NCI-H748 (cell line): ENCODE measurements around the gene IL22.
A peak's percentile ranks its signal among the peaks of the same experiment; 100 is the strongest.

Experiments used
- DNase-seq: peaks from one replicate; lab custom pipeline; 2025; ENCODE audit not compliant: unreplicated experiment; lab: John Stamatoyannopoulos, UW

The IL22 gene

DNA sequence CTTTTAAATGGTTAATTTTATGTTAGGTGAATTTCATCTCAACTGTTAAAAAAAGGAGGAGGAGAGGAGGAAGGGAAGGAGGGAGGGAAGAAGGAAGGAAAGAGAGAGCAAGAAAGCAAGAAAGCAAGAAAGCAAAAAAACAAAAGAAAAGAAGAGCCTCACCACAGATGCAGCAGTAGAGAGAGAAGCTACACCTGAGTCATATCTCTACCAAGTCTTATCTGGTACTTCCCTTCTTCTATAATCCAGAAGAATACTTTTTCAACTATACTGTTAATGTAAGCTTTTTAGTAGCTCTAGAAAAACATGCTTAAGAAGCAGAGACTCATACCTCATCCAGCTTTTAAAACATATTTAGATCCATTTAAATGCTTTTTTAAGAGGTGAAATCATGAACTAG, 22.2 kb downstream of the IL22 start:
- no peak for DNase-seq

DNA sequence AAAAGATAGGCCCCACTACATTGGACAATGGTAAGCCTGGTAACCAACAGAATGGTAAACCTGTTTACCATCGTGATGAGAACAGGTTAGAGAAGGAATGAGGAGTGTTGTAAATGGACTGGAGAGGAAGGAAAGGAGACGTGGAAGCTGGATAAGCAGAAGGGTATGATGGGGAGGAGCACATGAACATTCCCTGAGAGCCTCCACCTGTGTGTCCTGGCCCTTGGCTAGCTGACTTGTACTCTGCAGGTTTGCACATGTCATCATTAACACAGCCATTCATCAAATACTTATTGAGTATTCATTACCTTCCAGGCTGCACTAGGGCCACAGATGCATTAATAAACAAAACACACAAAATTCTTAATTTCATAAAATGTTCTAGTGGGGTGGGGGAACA, 23.4 kb downstream of the IL22 start:
- DNase-seq, result no peak

DNA sequence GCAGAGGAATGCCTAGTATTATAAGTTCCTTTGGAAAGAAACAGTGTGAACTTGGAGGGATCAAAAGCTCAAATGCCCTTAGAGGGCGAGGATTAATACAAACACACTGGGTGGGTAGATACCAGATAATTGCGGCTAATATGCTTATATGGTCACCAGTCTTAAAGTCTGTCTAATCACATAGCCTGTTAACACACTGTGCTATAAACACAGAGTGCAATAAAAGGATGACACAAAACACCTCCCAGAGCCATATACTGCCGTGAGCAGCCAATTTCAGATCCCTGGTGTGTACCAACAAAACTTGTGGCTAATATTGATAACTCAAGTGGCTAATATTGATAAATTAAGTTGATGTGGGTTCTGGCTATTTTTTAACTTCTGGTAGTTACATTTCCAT, 26.0 kb downstream of the IL22 start:
- DNase-seq, result no peak

DNA sequence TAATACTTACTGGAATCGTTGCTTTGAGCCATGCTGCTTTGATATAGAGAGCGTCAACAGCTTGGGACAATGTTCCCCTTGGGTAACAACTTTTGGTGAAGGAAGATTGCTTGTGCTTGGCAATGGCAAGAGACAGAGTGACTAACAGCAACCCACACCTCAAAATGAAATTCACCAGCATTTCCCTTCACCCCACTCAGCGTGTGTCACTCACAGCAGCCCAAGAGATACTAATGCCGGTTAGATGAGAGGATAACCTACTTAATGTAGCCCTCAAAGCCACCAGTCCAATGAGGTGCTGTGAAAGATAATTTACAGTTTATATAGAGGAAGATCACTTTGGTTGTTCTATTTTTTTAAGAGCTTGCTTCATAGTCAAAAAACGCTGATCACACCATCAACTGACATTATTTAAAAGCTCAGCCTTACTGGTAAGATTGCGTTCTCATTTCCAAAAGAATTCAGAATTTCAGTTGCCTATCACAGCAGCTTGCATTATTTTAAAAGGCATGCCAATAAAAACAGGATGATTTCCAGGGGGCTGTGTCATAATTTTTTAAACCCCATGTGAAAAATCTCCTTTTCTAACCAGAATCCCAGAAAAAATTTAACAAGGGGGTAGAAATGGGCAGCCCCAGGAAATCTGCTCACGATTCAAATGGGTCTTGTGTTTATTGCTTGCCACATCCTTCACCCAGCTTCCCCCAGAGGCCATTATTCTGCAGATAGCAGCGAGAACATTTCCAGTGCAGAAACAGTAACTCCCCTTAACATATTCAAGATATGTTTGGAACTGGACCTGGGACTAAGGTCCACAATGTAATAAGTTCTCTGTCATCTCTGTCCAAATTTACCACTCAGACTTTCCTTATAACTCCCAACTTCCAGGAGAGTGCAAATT, 27.6 kb downstream of the IL22 start, which contains the start of gene IL26:
Gene IL26, minus strand, starts transcription at position 235 of the 901 bp plus-strand sequence. Its CDS starts 54 bp downstream, at position 181.
- DNase-seq, result no peak

DNA sequence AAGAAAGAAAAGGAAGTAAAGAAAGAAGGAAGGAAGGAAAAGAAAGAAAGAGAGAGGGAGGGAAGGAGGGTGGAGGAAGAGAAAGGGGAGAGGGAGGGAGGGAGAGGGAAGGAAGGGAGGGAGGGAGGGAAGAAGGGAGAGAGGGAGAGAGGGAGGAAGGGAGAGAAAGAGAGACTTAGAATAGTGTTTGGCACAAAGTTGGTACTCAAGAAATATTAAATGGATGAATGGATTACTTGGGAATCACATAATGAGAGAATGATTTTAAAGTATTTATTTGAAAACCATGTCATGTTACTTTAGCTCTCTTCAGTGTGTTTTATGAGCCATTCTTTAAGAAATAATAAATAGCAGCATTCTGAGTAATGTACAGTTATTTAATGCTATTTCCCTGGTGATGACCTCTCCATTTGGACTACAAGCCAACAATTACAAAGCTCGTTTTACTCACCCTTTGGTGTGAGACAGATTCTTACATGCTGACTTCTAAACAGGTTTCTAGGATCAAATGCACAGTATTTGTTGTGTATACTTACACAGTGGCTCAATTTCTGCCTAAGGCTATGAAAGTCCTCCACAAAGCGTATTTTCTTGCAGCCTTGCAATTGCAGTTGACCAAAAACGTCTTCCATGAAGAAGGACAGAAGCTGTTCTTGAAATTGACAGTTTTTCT, 28.7 kb downstream of the IL22 start:
- no peak for DNase-seq

DNA sequence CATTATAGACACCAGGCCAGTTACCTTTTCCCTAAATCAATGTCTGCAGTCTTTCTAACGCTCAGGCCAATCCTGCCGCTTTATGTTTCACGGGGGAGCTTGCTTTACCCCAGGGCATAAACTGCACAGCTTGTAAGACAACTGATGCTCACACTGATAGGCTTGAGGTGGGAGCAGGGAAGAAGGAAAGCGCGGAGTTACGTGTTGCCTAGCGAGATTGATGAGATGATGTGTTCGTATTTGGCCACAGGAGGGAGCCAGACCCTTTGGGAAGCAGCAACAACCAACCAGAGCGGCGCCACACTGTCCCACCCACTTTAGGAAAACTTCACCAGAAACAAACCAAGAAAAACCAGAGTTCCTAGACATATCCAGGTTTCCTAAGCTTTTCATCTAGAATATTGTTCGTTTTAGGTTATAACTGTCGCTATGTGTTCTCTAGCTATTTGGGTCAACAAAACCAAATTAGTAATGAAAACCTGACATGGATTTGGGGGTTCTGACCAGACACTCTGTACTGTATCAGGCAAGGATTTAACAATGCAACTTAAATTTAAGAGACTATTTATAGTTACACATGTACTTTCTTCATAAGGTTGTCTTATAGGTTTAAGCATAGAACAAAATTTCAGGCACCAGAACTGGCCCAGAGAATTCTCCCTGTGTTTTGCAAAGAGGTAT, 30.2 kb downstream of the IL22 start:
- DNase-seq, result peak; percentile 87

DNA sequence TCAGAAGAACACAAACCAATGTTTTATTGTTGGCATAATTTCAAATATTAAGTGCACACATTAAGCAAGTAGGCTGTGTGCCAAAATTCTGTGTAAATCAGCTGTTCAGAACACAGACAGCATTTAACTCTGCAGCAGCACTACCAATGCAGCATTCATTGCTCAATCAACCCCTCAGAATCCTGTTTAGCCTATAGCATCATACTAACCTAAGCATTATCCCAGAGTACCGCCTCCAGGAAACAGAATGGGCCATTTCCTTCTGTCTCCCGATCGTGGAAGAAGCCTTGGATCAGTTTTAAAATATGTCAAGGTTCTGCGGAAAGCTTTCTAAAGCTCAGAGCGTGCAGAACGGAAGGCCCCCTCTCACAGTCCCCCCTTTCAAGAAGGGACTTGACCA, 31.1 kb downstream of the IL22 start:
- DNase-seq, result peak; percentile 81

DNA sequence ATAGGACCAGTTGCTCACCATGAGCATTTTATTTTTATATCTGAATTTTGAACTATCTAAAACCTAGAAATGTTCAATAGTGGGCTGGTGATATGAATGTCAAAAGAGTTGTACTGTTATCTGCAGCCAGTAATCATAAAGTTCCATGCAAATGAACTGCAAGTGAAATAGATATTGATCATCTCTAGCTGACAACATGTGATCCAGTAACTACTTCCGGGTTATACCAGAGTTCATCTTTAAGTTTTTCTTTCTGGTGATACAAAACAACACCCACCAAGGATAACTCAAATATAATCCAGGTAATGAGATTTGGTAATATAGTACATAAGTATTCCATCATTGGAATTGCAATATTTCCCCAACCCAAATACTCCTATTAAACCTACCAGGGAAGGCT, 31.9 kb downstream of the IL22 start:
- DNase-seq, result no peak

DNA sequence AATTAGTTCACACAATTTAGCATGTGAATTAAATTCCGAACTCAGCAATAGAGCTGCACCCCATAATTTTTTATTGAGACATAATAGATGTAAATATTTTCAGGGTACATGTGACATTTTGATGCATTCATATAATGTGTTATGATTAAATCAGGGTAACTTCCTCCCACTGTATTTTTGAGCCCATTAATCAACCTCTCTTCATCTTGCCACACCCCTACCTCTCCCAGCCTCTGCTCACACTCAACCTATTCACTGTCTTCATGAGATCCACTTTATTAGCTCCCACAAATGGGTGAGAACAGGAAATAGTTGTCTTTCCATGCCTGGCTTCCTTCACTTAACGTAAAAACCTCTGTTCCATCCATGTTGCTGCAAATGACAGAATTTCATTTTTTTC, 42.5 kb downstream of the IL22 start:
- DNase-seq, result no peak

DNA sequence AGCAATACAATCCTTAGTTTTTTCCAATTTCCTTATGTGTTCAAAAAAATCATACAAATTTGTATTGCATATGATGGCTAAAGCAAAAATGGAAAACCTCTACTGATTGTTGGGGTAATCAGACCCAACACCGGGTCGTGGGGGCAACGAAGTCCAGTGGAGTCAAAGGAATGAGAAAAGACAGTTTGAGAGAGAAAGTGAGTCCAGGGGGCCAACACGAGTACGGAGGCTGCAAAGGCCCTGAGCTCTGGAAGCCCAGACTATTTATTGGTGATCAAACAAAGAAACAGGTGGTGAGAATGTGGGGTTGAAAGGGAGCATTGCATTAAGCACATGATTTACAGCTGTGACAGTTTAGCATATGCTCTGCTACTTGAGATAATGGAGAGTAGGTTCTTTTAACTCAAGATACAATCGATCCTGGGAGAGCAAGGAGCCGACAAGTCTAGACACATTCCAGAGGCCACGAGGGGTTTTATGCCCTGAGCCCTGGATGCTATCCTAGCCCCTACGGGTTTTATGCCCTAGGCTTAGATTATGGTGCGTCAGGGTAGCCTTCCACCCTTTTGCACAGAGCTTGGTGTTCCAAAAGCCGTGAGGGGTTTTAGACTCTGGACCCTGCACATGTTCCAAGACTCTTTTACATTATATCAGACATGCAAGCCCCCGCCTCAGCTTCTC, 44.2 kb downstream of the IL22 start:
- peak; percentile 81 for DNase-seq

DNA sequence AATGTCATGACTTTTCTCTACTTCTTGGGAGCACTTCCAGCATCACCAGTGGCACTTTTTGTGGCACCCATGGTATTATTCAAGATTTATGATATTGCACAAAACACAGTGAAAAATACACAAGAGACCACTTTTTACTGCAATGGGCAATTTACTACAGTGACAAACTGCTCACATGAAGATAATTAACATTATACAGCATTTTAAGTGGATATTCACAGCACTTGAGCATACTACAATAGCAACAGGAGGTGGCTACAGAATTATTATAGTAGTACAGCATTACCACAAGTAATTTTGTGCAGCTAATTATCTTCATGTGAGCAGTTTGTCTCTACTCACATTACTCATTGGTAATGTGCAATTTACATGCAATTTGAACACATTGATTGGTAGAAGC, 46.1 kb downstream of the IL22 start:
- DNase-seq, result peak; percentile 93

DNA sequence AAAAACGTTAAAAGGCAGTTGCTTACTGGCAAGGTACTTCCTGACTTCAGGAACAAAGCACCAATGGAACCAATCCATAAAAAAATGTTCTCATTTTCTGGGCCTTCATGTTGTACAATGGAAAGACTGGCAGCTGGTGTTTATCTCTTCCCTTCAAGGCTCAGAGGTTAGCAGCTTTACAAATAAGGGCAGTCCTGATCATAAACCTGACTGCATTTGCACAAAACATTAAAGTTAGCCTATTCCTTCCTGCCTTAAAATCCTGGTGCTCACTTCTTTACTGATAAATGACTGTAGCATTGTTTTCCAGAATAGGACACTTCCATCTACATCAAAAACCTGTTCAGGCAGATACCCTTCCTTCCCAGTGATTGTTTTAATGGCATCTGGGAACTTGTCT, 47.0 kb downstream of the IL22 start:
- peak; percentile 90 for DNase-seq

DNA sequence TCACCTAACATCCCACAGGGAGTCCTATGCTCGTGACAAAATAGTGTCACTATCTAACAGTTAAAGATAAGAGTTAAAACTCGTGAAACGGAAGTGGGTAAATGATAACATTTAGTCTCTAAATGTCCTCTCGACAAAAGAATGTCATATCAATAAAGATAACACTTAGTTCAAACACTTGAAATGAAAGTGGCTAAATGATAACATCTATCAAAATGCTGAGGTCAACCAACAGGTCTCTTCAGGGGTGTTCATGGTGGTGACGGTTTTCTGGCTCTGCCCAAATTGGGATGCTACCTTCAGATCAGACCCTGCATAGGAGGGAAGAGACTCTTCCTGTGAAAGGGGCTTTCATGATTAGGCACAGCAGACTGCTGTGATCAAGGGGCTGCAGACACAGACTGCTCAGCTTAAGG, 49.9 kb downstream of the IL22 start:
- DNase-seq, result no peak

DNA sequence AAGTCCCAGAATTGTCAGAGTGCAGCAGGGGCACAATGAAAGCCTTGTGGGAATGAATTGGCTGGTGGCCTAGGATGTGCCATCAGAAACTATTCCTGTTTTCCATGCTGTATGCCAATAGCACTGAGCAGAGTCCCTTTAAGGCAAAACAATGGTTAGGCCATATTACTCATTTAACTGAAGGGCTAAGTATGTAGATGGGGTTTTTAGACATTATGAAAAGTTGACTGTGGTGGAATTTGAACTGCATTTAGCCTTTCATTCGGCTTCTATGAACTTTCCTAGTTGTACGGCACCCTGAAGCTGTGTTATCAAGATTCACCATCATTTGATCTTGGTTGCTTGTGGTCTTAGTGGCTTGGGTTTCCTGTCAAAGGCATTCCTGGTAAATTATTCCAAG, 52.5 kb downstream of the IL22 start:
- DNase-seq, result no peak

DNA sequence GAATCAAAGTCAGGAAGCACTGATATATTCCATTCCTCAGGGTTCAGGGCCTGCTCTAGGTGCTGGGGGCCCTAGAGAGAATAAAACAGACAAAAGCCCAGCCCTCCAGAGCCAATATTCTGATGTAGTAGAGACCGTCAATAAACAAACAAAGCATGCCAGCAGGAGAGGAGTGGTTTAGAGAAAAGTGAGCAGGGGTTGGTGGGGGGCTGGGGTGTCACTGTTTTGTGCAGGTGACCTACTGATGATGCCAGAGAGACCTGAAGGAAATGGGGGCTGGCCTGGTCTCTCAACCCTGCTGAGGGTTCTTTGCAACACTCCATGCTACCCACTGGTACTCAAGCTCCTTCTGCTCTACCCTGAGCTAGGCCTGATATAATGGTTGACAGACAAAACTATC, 54.3 kb downstream of the IL22 start:
- peak; percentile 15 for DNase-seq

DNA sequence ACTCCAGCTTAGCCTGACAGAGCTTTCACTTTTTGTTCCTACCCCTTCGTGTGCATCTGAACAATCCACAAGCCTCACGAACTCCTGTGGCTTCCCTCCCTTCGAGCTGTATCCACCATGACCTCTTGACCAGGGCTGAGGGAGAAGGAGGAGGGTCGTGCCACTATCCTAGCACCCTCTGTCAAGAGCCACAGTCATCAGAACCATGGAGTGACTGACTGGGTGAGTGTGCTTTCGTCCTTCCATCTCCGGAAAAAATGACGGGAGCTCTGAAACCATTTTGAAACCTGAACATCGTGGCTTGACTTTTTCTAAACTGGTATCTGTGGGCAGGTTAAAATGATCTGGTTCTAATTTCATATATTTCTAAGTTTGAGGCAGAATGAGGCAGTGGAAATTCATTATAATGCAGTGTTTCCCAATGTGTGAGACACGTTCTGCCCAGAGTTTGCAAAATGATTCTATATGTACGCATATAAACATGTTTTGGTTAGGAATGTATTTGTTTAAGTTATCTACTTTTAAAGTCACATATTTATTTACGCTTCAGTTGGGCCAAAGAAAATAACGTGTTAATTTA, 54.8 kb downstream of the IL22 start:
- DNase-seq, result no peak
